Activated CD4-positive, alpha-beta memory T cell treated with anti-CD3 and anti-CD28 coated beads for 36 hours (primary cell): Measurements from ENCODE around the gene NCAPH2. TPM values are rescaled to one million over a fixed set of nuclear protein-coding genes. Genes with fewer than 3 reads are reported as not detected.

Experiments
- CTCF ChIA-PET: fragments of 350-600 bp; sonication (Branson Sonifier 250); formaldehyde crosslinking; loops from one replicate; lab custom pipeline; 2021; ENCODE audit warnings: antibody characterized with exemption, inconsistent platforms; lab: Charles Lee
- POLR2A ChIA-PET: fragments of 350-600 bp; sonication (Branson Sonifier 250); formaldehyde crosslinking; loops from one replicate; lab custom pipeline; 2021; ENCODE audit warnings: antibody characterized with exemption; lab: Charles Lee
- DNase-seq: peaks from one replicate; pipeline ENCODE4 v3.0.0-alpha.2; 2020
- H3K27ac Mint-ChIP-seq: one replicate; pipeline ENCODE4 v1.8.0; 2021; ENCODE audit warnings: mixed read lengths
- H3K27me3 Mint-ChIP-seq: one replicate; pipeline ENCODE4 v1.8.0; 2021; ENCODE audit warnings: mixed read lengths
- H3K36me3 Mint-ChIP-seq: one replicate; pipeline ENCODE4 v1.8.0; 2021; ENCODE audit warnings: mixed read lengths
- H3K4me1 Mint-ChIP-seq: one replicate; pipeline ENCODE4 v1.8.0; 2021; ENCODE audit warnings: low read depth, mixed read lengths
- H3K4me3 Mint-ChIP-seq: one replicate; pipeline ENCODE4 v1.8.0; 2021; ENCODE audit warnings: mild to moderate bottlenecking, mixed read lengths
- H3K9me3 Mint-ChIP-seq: one replicate; pipeline ENCODE4 v1.8.0; 2021; ENCODE audit warnings: mixed read lengths
- intact Hi-C: fragments of 100-400 bp; cut with micrococcal nuclease; formaldehyde crosslinking; loops from one replicate; pipeline ENCODE4 v1.15.1; 2023
- total RNA-seq, 2 experiments: library from RNA; stranded (reverse); gene quantifications; one replicate each; pipeline ENCODE4 v1.2.3, GENCODE V29; 2021

The NCAPH2 gene
- total RNA-seq, 2 experiments from 2014 or later: 134 to 138 TPM

- DNase-seq: peak; percentile 56
- Mint-ChIP-seq H3K36me3 (peaks cover 4% of the 10 kb centered on the region), H3K27ac (peak overlapping the region; percentile 76), H3K9me3 (peaks cover 2% of the 10 kb centered on the region), H3K27me3 (no peaks in the 10 kb centered on the region), H3K4me3 (peak overlapping the region; percentile 59), H3K4me1 (peaks cover 53% of the 10 kb centered on the region)
- ChIA-PET CTCF (interaction anchor here (0.8 to 4.9 kb wide), 8 partner anchors 9 to 147 kb away, joined by 3 to 46 read pairs (median 6); partner anchors contain the start of genes SCO2, SYCE3 and TYMP), POLR2A (interaction anchor here (0.8 to 7.5 kb wide), 4 partner anchors 12 to 72 kb away, joined by 3 to 71 read pairs (median 6); partner anchors contain the start of genes SCO2 and TYMP)
- intact Hi-C loops: loop anchor here (1.0 to 2.0 kb wide), 2 partner anchors 14 to 18 kb away; partner anchors contain the start of genes SYCE3 and TYMP
Measured at GRCh38 chr22:50544746-50545253, 36.8 kb downstream of the NCAPH2 start.

- peaks cover 2% of the 10 kb centered on the region for H3K9me3 Mint-ChIP-seq
- intact Hi-C loops: loop anchor here (2.0 kb wide), 1 partner anchor 15 kb away; the partner anchor contains the start of gene TYMP
- H3K4me3 Mint-ChIP-seq: peak within 1 kb of the TSS; percentile 46
- DNase-seq: peak; percentile 66
- ChIA-PET POLR2A (interaction anchor here (2.2 to 7.5 kb wide), 2 partner anchors 13 to 19 kb away, joined by 9 to 71 read pairs; partner anchors contain the start of genes SCO2 and TYMP), CTCF (interaction anchor here (0.8 to 4.9 kb wide), 7 partner anchors 10 to 75 kb away, joined by 3 to 46 read pairs (median 7); partner anchors contain the start of genes SCO2, SYCE3 and TYMP)
- H3K27me3 Mint-ChIP-seq: no peaks in the 10 kb centered on the region
- peak within 1 kb of the TSS; percentile 76 for H3K27ac Mint-ChIP-seq
- peaks cover 55% of the 10 kb centered on the region for H3K4me1 Mint-ChIP-seq
- H3K36me3 Mint-ChIP-seq: peaks cover 6% of the 10 kb centered on the region
Measured at GRCh38 chr22:50545522-50546325, 37.7 kb downstream of the NCAPH2 start, which contains the start of gene KLHDC7B. Gene KLHDC7B, plus strand, starts transcription at chr22:50545899. Its CDS starts 345 bp downstream, at chr22:50546244.

DNA sequence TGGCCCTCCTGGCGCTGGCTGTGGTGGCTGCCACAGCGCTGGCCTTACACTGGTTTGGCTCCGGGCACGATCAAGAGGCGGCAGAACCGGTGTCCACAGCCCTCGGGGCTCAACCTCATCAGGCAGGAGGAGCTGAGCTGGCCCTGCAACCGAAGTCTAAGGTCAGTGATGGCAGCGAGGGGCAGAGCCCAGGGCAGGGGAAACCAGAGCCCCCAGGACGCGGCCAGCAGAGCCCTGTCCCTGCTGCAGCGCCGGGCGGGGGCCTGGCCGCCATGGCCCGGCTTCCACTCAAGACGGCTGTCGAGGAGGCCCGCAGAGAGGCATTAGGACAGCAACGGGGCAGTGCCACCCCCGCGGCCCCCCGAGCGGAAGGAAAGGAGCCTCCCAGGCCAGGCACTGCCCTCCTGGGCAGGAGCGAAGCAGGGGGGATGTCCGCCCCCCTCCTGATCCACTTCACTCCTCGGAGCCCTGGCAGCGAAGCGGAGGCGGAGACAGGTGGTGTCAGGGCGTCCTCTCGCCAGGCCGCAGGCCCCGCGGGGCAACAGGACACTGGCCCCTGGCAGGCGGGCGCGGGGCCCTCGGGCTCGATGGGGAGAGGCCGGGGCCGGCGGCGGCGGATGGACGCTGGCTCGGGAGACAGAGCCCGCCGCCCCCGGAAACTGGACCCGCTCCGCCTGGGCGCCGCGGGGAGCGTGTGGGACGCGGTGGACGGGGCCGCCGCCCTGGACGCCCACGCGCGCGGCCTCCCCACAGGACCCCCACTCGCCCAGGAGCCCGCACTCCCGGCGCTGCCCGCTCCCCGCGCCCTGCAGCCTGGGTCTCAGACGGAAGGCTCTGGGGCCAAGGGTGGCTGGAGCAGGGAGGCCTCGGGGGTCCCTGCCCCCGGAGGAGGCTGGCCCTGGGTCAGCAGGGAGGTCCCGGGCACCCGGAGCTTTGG, 38.6 kb downstream of the NCAPH2 start:
- CTCF ChIA-PET: interaction anchor here (1.5 to 4.9 kb wide), 7 partner anchors 11 to 75 kb away, joined by 5 to 46 read pairs (median 11); partner anchors contain the start of genes SCO2 and SYCE3
- no peak for DNase-seq

DNA sequence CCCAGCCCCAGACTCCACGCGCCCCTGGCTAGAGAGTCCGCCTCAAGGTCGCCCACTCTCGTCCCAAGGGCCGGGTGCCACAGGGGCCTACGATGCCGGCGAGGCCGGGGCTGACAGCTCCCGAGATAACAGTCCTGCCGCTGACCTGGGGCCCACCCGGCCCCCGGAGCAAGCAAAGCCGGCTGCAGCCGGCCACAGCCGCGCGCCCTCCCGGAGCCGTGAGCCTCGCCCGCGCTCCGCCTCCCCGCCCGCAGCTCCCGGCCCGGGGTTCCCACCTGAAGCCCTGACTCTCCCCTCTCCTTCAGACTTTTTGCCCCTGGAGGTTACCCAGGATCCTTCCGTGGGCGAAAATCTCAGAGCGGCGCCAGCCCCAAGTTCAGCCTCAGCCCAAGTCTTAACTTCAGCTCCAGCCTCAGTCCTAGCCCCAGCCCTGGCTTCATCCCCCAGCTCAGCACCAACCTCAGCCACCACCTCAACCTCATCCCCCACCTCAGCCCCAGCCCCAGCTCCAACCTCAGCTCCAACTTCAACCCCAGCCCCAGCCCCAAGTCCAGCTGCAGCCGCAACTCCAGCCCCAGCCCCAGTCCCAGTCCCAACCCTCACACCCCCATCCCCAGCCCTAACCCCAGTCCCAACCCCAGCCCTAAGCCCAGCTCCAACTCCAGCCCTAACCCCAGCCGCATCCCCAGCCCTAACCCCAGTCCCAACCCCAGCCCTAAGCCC, 39.4 kb downstream of the NCAPH2 start:
- no peak overlapping the region for H3K27ac Mint-ChIP-seq
- peaks cover 5% of the 10 kb centered on the region for H3K36me3 Mint-ChIP-seq
- peaks cover 42% of the 10 kb centered on the region for H3K4me1 Mint-ChIP-seq
- peaks cover 2% of the 10 kb centered on the region for H3K9me3 Mint-ChIP-seq
- ChIA-PET CTCF (interaction anchor here (0.9 to 4.9 kb wide), 9 partner anchors 8 to 80 kb away, joined by 3 to 46 read pairs (median 11); partner anchors contain the start of genes ARSA, CHKB, SCO2 and SYCE3), POLR2A (interaction anchor here (0.8 to 7.5 kb wide), 7 partner anchors 8 to 73 kb away, joined by 4 to 71 read pairs (median 11); partner anchors contain the start of genes SCO2, SYCE3 and TYMP)
- H3K4me3 Mint-ChIP-seq: no peak overlapping the region
- H3K27me3 Mint-ChIP-seq: no peaks in the 10 kb centered on the region
- no peak for DNase-seq
- intact Hi-C loops: no loop called here

More for the DNA sequence above, 38.6 kb downstream of the NCAPH2 start:
- intact Hi-C loops: no loop called here
- POLR2A ChIA-PET: interaction anchor here (2.2 to 7.5 kb wide), 3 partner anchors 7 to 20 kb away, joined by 9 to 71 read pairs (median 22); partner anchors contain the start of genes SCO2 and TYMP
- Mint-ChIP-seq H3K36me3 (peaks cover 5% of the 10 kb centered on the region), H3K27me3 (no peaks in the 10 kb centered on the region), H3K9me3 (peaks cover 2% of the 10 kb centered on the region), H3K4me3 (peak overlapping the region; percentile 46), H3K4me1 (peaks cover 50% of the 10 kb centered on the region), H3K27ac (peak overlapping the region; percentile 64)

DNA sequence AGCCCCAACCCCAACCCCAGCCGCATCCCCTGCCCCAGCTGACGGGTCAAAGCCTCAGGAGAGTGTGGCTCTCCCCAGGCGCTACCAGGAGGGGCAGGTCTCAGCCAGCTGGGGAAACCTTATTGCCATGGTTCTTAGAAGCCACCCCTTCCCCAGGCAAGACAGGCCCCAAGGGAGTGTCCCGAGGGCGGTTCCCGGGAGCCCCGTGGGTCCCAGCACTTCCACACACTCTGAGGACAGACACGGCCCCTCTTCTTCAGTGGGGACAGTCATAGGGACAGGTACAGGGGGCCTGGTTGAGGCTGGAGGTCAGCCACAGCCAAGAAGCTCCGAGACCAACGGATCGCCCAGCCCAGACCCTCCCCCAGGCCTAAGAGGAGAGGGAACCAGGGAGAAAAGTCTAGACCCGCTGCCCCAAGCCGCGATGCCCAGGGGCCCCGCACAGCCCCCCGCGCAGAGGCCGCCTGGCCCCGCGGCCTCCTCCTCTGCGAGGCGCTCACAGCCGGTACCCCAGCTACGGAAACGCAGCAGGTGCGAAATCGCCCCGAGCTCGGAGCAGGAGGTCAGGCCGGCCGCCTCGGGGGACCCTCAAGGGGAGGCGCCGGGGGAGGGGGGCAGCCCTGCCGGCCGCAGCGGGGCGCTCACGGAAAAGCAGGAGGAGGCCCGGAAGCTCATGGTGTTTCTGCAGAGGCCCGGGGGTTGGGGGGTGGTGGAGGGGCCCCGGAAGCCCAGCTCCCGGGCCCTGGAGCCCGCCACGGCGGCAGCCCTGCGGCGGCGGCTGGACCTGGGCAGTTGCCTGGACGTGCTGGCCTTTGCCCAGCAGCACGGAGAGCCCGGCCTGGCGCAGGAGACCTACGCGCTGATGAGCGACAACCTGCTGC, 40.3 kb downstream of the NCAPH2 start:
- H3K27ac Mint-ChIP-seq: peak overlapping the region; percentile 78
- CTCF ChIA-PET: interaction anchor here (0.8 to 4.9 kb wide), 14 partner anchors 9 to 79 kb away, joined by 3 to 46 read pairs (median 4); partner anchors contain the start of genes ARSA, CHKB, LMF2 and NCAPH2
- intact Hi-C loops: loop anchor here (1.0 kb wide), 1 partner anchor 14 kb away; the partner anchor contains the start of gene SYCE3

DNA sequence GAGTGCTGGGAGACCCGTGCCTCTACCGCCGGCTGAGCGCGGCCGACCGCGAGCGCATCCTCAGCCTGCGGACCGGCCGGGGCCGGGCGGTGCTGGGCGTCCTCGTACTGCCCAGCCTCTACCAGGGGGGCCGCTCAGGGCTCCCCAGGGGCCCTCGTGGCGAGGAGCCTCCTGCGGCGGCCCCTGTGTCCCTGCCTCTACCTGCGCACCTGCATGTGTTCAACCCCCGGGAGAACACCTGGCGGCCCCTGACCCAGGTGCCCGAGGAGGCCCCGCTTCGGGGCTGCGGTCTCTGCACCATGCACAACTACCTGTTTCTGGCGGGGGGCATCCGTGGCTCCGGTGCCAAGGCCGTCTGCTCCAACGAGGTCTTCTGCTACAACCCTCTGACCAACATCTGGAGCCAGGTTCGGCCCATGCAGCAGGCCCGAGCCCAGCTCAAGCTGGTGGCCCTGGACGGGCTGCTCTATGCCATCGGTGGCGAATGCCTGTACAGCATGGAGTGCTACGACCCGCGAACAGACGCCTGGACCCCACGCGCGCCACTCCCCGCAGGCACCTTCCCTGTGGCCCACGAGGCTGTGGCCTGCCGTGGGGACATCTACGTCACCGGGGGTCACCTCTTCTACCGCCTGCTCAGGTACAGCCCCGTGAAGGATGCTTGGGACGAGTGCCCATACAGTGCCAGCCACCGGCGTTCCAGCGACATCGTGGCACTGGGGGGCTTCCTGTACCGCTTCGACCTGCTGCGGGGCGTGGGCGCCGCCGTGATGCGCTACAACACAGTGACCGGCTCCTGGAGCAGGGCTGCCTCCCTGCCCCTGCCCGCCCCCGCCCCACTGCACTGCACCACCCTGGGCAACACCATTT, 41.1 kb downstream of the NCAPH2 start:
- H3K27me3 Mint-ChIP-seq: no peaks in the 10 kb centered on the region
- H3K27ac Mint-ChIP-seq: peak overlapping the region; percentile 83
- peak overlapping the region; percentile 76 for H3K4me3 Mint-ChIP-seq
- H3K9me3 Mint-ChIP-seq: no peaks in the 10 kb centered on the region
- CTCF ChIA-PET: interaction anchor here (0.8 to 4.9 kb wide), 12 partner anchors 8 to 72 kb away, joined by 3 to 46 read pairs (median 4); partner anchors contain the start of genes CHKB, LMF2, NCAPH2 and SCO2
- DNase-seq: no peak
- H3K4me1 Mint-ChIP-seq: peaks cover 38% of the 10 kb centered on the region
- intact Hi-C loops: loop anchor here (1.0 kb wide), 1 partner anchor 13 kb away; the partner anchor contains the start of gene SYCE3
- POLR2A ChIA-PET: interaction anchor here (0.8 to 7.5 kb wide), 8 partner anchors 10 to 72 kb away, joined by 4 to 71 read pairs (median 10); partner anchors contain the start of genes SCO2, SYCE3 and TYMP
- peaks cover 2% of the 10 kb centered on the region for H3K36me3 Mint-ChIP-seq

More for the DNA sequence above, 40.3 kb downstream of the NCAPH2 start:
- DNase-seq: peak; percentile 73
- Mint-ChIP-seq H3K36me3 (peaks cover 2% of the 10 kb centered on the region), H3K9me3 (no peaks in the 10 kb centered on the region), H3K4me1 (peaks cover 38% of the 10 kb centered on the region), H3K4me3 (peak overlapping the region; percentile 73), H3K27me3 (no peaks in the 10 kb centered on the region)
- POLR2A ChIA-PET: interaction anchor here (0.8 to 7.5 kb wide), 8 partner anchors 9 to 73 kb away, joined by 4 to 71 read pairs (median 10); partner anchors contain the start of genes SCO2, SYCE3 and TYMP

- Mint-ChIP-seq H3K4me3 (peak overlapping the region; percentile 29), H3K9me3 (no peaks in the 10 kb centered on the region), H3K27ac (no peak overlapping the region), H3K27me3 (no peaks in the 10 kb centered on the region), H3K36me3 (peaks cover 2% of the 10 kb centered on the region), H3K4me1 (peaks cover 27% of the 10 kb centered on the region)
- CTCF ChIA-PET: interaction anchor here (0.6 to 2.8 kb wide), 4 partner anchors 13 to 71 kb away, joined by 3 to 13 read pairs (median 6); partner anchors contain the start of genes SCO2 and SYCE3
- intact Hi-C loops: no loop called here
- DNase-seq: no peak
- POLR2A ChIA-PET: interaction anchor here (1.2 to 7.5 kb wide), 4 partner anchors 11 to 77 kb away, joined by 3 to 71 read pairs (median 6); partner anchors contain the start of genes ARSA, SCO2 and TYMP
Measured at GRCh38 chr22:50550395-50550794, 42.4 kb downstream of the NCAPH2 start.

DNA sequence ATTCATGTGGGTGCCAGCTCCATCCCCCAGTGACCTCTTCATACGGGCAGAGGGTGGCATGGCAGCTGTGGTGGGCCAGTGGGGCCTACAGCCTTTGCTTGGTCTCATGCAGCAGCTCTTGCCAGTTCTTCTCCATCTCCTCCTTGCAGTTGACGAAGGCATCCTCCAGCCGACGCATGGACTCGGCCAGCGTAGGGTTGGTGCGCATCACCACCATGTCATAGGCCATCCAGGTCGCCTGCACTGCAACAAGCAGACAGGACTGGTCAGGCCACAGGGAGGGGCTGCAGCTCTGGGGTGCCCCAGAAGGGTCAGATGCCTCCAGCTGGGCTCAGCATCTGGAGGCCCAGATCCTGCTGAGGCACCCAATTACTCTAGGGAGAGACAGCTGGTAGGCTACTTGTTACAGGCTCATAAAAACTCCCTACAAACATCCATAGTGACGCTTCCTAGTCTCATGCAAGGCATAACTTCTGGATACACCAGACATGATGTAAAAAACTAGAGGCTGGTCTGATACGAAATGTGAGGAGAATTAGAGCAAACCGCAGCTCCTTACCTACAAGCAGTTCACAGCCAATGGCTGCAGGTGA, 43.2 kb downstream of the NCAPH2 start:
- no peaks in the 10 kb centered on the region for H3K9me3 Mint-ChIP-seq
- CTCF ChIA-PET: interaction anchor here (1.6 to 2.8 kb wide), 2 partner anchors 12 to 26 kb away, joined by 9 to 13 read pairs; partner anchors contain the start of genes SCO2 and SYCE3
- POLR2A ChIA-PET: interaction anchor here (1.2 to 7.5 kb wide), 4 partner anchors 12 to 76 kb away, joined by 3 to 71 read pairs (median 6); partner anchors contain the start of genes ARSA, SCO2 and TYMP
- no peak overlapping the region for H3K27ac Mint-ChIP-seq
- H3K27me3 Mint-ChIP-seq: no peaks in the 10 kb centered on the region
- intact Hi-C loops: no loop called here
- DNase-seq: no peak
- peaks cover 18% of the 10 kb centered on the region for H3K4me1 Mint-ChIP-seq
- H3K36me3 Mint-ChIP-seq: peaks cover 2% of the 10 kb centered on the region
- no peak overlapping the region for H3K4me3 Mint-ChIP-seq
